ENCODE data around the gene GSTO1.
A peak's percentile ranks its signal among the peaks of the same experiment; 100 is the strongest.
"Not testable (repeated sequence)": the region's sequence is repeated elsewhere in the genome, so short reads cannot be mapped to it uniquely, and the experiment has no call there.

Gene GSTO1

DNA sequence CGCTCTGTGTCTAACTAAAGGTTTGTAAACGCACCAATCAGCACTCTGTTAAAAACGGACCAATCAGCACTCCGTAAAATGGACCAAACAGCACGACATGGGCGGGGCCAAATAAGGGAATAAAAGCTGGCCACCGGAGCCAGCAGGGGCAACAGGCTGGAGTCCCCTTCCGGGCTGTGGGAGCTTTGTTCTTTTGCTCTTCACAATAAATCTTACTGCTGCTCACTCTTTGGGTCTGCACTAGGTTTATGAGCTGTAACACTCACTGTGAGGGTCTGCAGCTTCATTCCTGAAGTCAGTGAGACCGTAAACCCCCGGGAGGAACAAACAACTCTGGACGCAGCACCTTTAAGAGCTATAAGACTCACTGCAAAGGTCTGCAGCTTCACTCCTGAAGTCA is 5.8 kb upstream of the GSTO1 start:
- intact Hi-C loops (cut with DNase I), result not testable (repeated sequence)

DNA sequence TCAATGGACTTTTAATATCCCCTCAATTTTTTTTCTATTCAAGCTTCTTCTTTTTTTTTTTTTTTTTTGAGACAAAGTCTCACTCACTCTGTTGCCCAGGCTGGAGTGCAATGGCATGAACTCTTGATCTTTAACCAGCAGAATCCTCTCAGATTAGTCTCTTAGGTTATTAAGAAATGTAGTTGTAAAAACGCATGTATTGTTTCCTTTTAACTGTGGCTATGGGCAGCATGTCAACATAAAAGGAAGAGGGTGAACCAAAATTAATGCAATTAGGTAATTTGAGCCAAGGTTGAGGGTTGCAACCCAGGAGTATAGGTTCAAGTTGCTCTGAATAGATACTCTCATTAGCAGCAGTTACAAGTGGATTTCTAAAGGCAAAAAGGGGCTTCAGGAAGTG is 4.3 kb upstream of the GSTO1 start:
- DNase-seq, result no peak
- intact Hi-C loops (cut with DNase I), result no loop called here

More for the DNA sequence above, 5.8 kb upstream of the GSTO1 start:
- DNase-seq, result not testable (repeated sequence)

DNA sequence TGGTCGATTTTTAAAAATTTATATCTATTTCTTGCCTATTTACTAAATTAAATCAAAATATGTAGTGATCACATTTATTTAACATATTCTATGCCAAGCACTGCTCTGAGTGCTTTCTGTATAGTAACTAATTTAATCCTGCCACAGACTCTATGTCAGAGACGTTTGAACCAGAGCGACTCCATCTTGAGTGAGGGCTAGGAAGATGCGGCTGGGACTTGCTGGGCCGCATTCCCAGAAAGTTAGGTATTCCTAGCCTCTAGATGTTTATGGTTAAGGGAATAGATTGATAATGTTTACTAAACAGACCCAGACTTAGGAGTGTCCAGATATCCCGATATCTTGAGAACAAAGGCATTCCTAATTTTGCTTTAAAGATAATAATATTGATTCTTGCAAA is 3.2 kb upstream of the GSTO1 start:
- no peak for DNase-seq
- intact Hi-C loops (cut with DNase I), result no loop called here

DNA sequence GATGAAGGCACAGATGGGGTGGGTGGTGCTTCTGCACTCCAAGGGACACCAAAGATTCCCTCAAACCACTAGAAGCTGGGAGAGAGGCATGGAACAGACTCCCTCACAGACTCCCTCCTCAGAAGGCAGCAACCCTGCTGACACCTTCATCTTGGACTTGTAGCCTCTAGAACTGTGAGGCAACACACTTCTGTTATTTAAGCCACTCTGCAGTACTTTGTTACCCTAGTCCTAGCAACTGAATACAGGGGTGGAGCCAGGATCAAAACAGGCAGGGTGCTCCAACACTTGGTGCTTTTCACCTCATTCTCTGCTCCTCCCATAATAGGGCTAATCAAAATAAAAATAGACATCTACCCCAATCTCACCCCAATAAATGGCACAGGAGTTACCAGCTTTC is 2.3 kb upstream of the GSTO1 start:
- DNase-seq, result no peak
- intact Hi-C loops (cut with DNase I), result no loop called here

DNA sequence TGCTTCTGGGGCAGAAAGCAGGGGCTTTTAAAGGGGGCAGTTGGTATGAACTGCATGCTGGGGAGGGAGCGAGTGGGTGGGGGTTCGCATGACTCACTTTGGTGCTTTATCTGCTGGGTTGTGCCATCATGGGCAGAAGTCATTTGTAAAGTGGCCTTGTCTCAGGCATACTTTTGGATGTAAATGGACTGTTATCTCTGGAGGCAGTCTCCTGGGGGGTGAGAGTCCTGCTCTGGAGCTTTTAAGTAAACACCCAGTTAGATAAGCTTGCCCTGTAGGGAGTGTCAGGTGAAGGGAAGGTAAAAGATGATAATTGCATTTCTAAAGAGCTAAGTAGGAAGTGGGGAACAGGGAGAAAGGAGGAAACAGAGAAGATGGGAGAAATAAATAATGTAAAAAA is 1.6 kb upstream of the GSTO1 start:
- intact Hi-C loops (cut with DNase I), result no loop called here
- DNase-seq, result no peak

DNA sequence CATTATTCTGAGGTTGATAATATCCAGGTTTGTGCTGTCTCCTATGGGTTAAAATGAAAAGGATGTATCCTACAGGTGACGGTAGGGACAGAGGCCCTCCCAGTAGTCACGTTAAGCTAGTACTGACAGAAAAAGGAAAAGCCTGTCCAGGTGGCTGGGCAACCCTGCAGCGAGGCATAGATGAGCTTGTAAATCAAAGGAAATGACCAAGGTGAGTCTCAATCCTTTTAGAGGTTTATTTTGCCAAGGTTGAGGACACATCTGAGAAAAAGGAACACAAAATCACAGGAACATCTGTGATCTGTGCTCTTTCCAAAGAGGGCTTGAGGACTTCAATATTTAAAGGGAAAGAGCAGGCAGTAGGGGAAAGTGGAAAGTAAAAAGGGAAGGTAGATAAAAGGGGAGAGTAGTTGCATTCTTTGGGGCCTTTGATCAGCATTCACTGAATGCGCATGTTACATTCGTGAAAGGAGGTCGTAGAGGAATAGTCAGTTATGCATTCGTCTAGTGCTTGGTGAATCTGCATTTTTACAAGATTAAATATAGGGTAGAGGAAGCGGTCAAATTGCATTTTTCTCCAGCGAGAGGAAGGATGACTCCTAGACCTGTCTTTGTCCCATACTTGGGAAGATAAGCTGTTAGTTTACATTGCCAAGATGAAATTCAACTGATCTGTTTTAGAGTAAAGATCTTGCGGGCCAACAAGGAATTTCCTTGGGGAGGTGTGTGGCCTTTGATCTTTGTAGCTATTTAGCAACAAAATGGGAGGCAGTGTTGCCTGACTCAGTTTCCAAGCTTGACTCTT is 884 bp upstream of the GSTO1 start:
- no peak for DNase-seq
- intact Hi-C loops (cut with DNase I), result no loop called here

DNA sequence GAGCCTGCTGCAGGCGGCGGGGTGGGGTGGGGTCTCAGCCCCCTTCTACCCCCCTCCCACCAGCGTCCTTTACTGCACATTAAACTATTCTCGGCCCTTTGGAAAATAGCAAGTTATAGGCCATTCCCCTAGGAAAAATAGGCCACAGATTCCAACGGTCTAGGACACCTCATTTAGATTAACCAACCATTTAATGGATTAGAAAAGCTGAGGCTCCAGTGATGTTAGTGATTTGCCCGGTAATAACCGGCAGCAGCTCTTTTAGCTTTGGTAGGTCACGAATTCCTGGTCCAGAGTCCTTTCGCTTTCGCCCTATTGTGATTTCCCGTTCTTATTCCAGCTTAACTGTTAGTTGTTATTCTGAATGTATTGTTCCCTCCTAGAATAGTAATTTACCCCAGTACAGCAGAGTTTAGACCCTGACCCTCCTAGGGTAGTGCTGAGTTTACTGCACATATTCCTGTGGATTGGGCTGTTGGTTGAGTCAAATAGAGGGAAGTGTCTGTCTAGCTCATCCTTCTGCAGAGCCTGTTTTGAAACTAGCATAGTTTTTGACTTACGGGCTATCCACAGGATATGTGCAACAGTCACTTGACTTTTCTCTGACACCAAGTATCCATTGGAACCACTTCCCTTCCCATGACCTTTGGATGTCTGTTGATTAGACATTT is 754 bp downstream of the GSTO1 start:
- intact Hi-C loops (cut with DNase I), result no loop called here
- DNase-seq, result no peak

DNA sequence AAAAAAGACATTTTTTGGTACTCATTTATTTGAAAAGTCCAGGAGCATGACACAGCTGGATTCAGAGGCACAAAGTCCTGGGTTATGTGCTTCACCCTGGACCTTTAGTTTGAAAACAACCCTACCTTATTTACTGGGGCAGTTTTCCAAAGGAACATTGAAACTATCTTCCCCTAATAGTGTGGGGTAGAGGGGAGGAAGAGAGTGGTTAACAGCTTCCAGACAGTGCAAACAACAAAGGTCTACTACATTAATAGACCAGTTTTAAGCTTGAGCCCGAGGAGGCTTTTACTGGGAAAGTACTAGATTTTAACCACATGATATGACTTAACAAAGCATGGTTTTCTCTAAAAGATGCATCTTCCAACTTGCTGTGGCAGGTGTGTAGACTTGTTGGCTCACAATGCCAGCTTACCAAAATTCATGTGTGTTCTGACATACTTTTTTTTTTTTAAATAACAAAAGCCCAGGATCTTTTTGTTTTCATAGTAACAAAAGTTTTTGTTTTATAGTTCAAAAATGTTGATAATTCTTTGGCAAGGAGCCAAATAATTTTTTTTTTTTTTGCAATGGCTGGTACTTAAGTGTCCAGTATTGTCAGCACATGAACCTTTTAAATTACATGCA is 1.8 kb downstream of the GSTO1 start:
- no peak for DNase-seq
- intact Hi-C loops (cut with DNase I), result no loop called here

DNA sequence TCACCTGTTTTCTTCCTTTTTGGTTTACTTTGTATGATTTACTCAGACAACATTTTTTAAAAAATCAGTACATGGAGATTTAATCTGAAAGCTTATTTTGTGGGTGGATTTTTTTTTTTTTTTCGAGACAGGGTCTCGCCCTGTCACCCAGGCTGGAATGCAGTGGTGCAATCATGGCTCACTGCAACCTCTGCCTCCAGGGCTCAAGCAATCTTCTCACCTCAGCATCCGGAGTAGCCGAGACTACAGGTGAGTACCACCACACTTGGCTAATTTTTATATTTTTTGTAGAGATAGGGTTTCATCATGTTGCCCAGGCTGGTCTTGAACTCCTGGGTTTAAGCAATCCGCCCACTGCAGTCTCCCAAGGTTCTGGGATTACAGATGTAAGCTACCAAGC is 2.5 kb downstream of the GSTO1 start:
- DNase-seq, result no peak
- intact Hi-C loops (cut with DNase I), result no loop called here

DNA sequence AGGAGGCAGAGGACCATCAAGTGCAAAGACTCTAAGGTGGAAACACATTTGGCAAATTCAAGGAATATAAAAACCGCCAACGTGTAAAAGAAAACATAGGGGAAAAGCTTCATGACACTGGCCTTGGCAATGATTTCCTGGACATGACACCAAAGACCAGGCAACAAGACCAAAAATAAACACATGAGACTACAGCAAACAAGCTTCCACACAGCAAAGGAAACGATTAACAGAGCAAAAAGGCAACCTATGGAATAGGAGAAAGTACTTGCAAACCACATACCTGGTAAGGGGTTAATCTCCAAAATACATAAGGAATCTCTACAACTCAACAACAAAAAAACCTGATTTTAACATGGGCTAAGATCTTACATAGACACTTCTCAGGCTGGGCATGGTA is 3.5 kb downstream of the GSTO1 start:
- DNase-seq, result no peak
- intact Hi-C loops (cut with DNase I), result no loop called here

DNA sequence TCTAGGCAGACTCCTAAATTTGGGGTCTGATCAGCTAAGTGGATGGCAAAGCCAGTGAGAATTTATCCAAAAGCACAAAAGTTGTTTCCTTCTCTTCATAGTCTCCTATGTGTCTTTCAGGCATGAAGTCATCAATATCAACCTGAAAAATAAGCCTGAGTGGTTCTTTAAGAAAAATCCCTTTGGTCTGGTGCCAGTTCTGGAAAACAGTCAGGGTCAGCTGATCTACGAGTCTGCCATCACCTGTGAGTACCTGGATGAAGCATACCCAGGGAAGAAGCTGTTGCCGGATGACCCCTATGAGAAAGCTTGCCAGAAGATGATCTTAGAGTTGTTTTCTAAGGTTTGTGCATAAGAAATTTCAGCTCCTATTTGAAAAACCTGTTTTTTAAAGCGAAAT is 4.8 kb downstream of the GSTO1 start:
- intact Hi-C loops (cut with DNase I), result no loop called here
- no peak for DNase-seq

DNA sequence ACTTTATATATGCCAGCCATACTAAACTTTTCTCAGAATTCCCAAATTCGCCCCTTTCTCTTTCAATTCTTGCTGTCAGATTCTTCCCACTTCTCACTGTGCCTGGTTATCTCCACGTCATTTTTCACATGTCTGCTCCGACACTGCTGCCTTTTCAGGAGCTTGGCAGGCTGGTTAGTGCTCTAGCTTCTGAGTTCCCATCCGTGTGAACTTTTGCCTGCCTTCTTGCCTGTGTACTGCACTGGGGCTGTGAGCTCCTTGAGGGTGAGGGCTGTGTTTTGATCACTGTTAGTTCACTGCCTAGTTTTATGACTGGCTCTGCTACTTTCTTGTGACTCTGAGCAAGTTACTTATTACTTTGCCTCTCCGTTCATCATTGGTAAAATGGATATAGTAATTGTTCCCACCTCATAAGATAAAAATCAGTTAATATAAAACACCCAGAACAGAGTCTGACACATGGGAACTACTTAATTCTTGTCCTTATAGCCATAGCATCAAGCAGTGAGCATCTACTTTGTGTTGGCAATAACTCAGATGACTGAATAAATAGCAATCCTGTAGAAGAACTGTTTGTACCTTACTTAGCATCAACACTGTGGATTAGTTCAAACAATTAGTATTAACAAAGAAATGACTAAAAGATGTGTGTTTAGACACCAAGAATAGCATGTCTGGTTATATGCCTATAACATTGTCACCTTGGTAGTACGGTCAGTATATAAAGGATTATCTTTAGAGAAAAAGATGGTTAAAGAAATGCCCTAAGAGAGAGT is 5.5 kb downstream of the GSTO1 start:
- intact Hi-C loops (cut with DNase I), result no loop called here
- no peak for DNase-seq

DNA sequence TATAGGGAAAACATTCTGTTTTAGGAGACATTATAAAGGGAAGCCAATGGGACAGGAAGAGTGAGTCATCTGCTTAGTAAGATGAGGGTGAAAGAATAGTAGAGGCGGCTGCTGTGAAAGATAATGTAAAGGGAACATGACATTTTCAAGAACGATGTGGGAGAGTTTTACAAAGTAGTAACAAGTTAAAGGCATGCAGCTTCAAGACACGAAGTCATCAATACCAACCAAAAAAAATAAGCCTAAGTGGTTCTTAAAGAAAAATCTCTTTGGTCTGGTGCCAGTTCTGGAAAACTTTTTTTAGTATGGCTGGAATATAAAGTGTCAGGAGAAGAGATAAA is 6.1 kb downstream of the GSTO1 start:
- intact Hi-C loops (cut with DNase I), result no loop called here
- DNase-seq, result no peak

DNA sequence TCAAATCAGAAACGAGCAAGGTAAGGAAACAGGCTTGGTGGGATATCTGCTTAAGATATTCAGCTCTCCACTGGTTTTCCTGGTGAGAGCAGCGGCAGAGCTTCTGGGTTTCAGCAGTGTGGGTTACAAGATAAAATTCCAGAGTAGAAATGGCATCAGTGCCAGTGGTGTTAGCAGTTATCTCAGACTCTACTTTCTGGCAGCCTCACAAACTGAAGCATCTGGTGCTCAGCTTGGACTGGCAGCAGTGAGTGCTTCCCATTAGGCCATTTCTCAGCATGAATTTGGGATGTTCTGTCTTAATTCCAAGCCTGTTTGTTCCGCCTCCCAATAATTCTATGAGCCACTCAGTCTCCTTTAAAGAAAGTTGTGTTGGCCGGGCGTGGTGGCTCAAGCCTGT is 7.4 kb downstream of the GSTO1 start:
- DNase-seq, result no peak
- intact Hi-C loops (cut with DNase I), result no loop called here

DNA sequence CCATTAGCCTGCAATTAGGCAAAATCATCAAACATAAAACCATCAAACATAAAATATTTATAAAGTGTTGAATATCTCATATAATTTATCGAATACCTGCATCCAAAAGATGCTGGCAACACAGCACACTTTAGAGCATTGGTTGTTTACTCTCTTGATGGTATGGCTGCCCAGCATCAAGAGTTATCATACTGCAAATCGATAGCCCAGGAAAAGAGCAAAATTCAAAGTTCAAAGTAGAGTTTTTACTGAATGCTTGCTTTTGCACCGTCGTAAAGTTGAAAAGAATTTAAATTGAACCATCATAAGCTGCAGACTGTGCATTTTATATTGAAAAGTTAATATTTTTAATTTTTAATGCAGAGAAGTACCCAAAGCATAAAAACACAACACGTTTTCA is 10.1 kb downstream of the GSTO1 start:
- intact Hi-C loops (cut with DNase I), result no loop called here
- no peak for DNase-seq

DNA sequence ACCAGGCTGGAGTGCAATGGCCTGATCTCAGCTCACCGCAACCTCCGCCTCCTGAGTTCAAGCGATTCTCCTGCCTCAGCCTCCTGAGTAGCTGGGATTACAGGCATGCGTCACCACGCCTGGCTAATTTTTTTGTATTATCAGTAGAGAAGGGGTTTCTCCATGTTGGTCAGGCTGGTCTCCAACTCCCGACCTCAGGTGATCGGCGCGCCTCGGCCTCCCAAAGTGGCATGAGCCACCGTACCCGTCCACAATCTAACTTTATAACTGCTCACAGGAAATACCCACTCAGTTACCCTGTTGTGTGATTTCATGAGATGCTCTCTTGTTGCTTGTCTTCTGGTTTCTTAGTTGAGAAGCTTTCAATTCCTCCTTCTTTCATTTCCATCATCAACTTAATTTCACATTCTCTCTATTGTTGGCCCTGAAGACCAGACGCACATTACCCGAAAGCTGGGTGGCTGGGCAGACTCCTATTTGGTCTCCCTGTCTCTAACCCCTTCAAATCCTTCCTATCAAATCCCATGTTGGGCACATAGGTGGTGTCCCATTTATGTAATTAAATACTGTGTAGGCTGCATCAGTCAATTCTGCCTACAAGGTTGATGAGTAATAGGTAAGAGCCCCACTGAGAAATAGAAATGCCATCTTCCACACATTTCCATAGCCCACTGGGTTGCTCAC is 13.2 kb downstream of the GSTO1 start:
- intact Hi-C loops (cut with DNase I), result no loop called here
- no peak for DNase-seq

DNA sequence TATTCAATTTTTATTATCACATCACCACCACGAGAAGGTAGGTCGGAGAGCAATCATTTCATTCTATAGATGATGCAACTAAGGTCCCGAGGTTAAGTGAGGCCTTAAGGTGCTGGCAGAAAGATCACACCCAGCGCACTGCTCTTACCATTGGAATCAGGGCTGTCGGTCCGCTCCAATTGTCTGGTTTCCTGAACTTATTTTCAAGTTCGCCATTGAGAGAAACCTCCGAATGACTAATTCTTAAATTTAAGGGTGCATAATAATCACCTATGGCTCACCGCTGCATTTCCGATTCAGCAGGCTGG is 13.7 kb downstream of the GSTO1 start:
- intact Hi-C loops (cut with DNase I), result no loop called here

DNA sequence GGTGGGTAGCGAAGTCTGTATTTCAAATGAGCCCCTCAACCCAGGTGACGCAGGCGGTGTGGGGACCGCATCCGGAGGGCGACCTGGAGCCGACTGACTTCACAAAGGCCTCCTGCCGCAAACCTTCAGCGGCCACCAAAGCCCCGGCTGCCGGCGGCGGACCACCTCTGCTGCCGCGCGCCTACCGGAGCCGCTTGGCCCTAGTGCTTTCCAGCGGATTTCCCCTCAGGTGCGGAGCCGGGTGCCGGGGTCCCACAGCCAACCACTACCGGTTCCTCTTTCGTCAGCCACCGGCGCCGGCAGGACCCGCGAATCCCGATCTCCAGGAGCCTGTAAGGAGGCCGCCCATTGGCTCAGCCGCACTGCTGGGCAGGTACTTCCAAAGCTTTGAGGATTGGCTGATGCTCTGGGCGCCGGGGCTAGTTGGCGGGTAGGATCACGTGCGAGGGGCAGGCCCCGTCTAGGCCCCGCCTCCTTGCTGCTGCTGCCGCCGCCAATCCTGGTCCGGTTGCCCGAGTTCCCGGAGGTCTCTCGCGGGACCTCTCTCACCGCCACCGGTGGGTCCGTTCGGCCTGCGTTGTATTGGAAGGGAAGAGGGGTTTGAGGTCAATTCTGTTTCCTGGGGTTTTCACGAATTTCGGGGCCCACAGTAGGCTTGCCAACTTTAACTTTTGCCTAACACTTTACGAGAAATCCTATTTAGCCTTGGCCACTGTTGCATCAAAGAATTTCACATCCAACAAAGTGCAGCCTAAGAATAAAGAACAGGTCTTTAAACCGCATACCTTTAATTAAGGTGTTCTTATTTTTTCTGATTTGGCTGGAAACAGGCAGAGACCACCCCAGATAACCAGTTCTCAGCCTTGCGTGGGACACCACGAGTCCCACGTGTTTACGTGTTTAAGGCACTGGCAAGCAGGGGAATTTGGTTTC is 14.3 kb downstream of the GSTO1 start, which contains the start of gene GSTO2:
Gene GSTO2 (plus strand): TSS at position 472 of the 933 bp plus-strand sequence. CDS start 5,732 bp downstream, outside the sequence.
- intact Hi-C loops (cut with DNase I), result no loop called here
- DNase-seq, result peak; percentile 97 to 100 (median 100)

More for the DNA sequence above, 13.7 kb downstream of the GSTO1 start:
- DNase-seq, result no peak

DNA sequence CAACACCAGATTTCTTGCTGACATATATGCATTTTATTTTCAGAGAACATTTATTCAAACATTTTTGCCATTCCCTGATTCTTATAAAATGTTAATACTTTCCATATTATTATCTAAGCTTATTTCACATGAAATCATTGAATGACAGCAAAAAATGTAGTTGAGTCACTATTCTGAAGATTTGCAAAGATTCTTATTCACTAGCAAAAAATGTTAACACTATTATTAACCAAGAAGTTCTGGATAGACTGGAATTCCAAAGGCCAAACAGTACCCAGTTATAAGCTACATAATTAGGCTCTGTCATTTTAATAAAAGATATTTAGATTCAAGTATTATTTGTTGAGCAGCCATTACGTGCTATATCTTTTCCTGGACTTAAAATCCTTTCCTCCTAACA is 18.6 kb downstream of the GSTO1 start:
- no peak for DNase-seq
- intact Hi-C loops (cut with DNase I), result no loop called here
